Liver (tissue), 9 donors: ENCODE results near the gene TSPAN18. TPM values are rescaled to one million over a fixed set of nuclear protein-coding genes. Genes with fewer than 3 reads are reported as not detected.
A peak's percentile ranks its signal among the peaks of the same experiment; 100 is the strongest.

Source experiments
- DNase-seq: peaks from one replicate; pipeline ENCODE4 v3.0.0-alpha.2; 2017; ENCODE audit warnings: low spot score
- H3K27ac ChIP-seq, 2 donors: one replicate each; pipeline ENCODE4 v1.7.0; 2013; ENCODE audit warnings: inconsistent platforms in 2 of 2, low read length in 2 of 2, control low read depth in 1 of 2, low read depth in 1 of 2, mild to moderate bottlenecking in 1 of 2
- H3K27me3 ChIP-seq, 4 donors: one replicate each; pipeline versions ENCODE4 v1.6.1 to v1.7.0; 2013; ENCODE audit warnings: low read length in 3 of 4, inconsistent platforms in 1 of 4, mild to moderate bottlenecking in 1 of 4, moderate library complexity in 1 of 4; ENCODE audit not compliant: control insufficient read depth in 4 of 4, insufficient read depth in 4 of 4
- H3K36me3 ChIP-seq, 4 donors: one replicate each; pipeline versions ENCODE4 v1.6.1 to v1.7.0; 2013; ENCODE audit warnings: low read length in 3 of 4, mild to moderate bottlenecking in 3 of 4, low read depth in 1 of 4, moderate library complexity in 1 of 4; ENCODE audit not compliant: control insufficient read depth in 4 of 4, insufficient read depth in 3 of 4
- H3K4me1 ChIP-seq, 4 donors: one replicate each; pipeline versions ENCODE4 v1.6.1 to v1.7.0; 2013; ENCODE audit warnings: low read length in 3 of 4, mild to moderate bottlenecking in 3 of 4, moderate library complexity in 1 of 4; ENCODE audit not compliant: control insufficient read depth in 4 of 4, insufficient read depth in 4 of 4
- H3K4me3 ChIP-seq, 3 donors: one replicate each; pipeline versions ENCODE4 v1.6.1 to v1.7.0; 2013; ENCODE audit warnings: low read length in 3 of 3, control low read depth in 1 of 3, low read depth in 1 of 3, mild to moderate bottlenecking in 1 of 3
- H3K9ac ChIP-seq, 2 donors: one replicate each; pipeline ENCODE4 v1.7.0; 2013; ENCODE audit warnings: low read length in 2 of 2, mild to moderate bottlenecking in 2 of 2, moderate library complexity in 2 of 2, control low read depth in 1 of 2, low read depth in 1 of 2
- H3K9me3 ChIP-seq, 4 donors: one replicate each; pipeline versions ENCODE4 v1.6.1 to v1.7.0; 2013; ENCODE audit warnings: low read length in 3 of 4; ENCODE audit not compliant: control insufficient read depth in 4 of 4
- ATF3 ChIP-seq: IDR thresholded peaks from 2 replicates; pipeline ENCODE4 v1.6.1; 2016; ENCODE audit warnings: antibody characterized with exemption
- CTCF ChIP-seq: fragments of 150-350 bp; IDR thresholded peaks from 2 replicates; pipeline ENCODE4 v1.5.1; 2017; ENCODE audit warnings: improper control_type of control experiment, low read depth, low read length; ENCODE audit not compliant: missing input control
- EGR1 ChIP-seq, 2 donors: IDR thresholded peaks; 2 replicates each; pipeline ENCODE4 v1.6.1; 2016 to 2018; ENCODE audit warnings: antibody characterized with exemption in 2 of 2, low read depth in 2 of 2
- FOXA1 ChIP-seq: IDR thresholded peaks from 2 replicates; pipeline ENCODE4 v1.6.1; 2016; ENCODE audit warnings: antibody characterized with exemption
- FOXA2 ChIP-seq: IDR thresholded peaks from 2 replicates; pipeline ENCODE4 v1.6.1; 2016; ENCODE audit warnings: antibody characterized with exemption
- GABPA ChIP-seq, 2 donors: IDR thresholded peaks in 1 of 2; conservative IDR thresholded peaks in 1 of 2; 2 replicates each; pipeline ENCODE4 v1.6.1; 2016; ENCODE audit warnings: antibody characterized with exemption in 2 of 2, mild to moderate bottlenecking in 1 of 2, moderate library complexity in 1 of 2
- HNF4A ChIP-seq, 2 donors: conservative IDR thresholded peaks; 2 replicates each; pipeline ENCODE4 v1.6.1; 2016; ENCODE audit warnings: antibody characterized with exemption in 2 of 2, mild to moderate bottlenecking in 2 of 2
- HNF4G ChIP-seq: IDR thresholded peaks from 2 replicates; pipeline ENCODE4 v1.6.1; 2016; ENCODE audit warnings: antibody characterized with exemption
- JUND ChIP-seq, 2 donors: IDR thresholded peaks; 2 replicates each; pipeline ENCODE4 v1.6.1; 2016; ENCODE audit warnings: antibody characterized with exemption in 2 of 2
- MAX ChIP-seq: IDR thresholded peaks from 2 replicates; pipeline ENCODE4 v1.6.1; 2016; ENCODE audit warnings: antibody characterized with exemption
- NR2F2 ChIP-seq: IDR thresholded peaks from 2 replicates; pipeline ENCODE4 v1.6.1; 2016; ENCODE audit warnings: antibody characterized with exemption
- RAD21 ChIP-seq, 2 donors: IDR thresholded peaks; 2 replicates each; pipeline ENCODE4 v1.6.1; 2016; ENCODE audit warnings: antibody characterized with exemption in 2 of 2, mild to moderate bottlenecking in 2 of 2
- RXRA ChIP-seq, 2 donors: IDR thresholded peaks; 2 replicates each; pipeline ENCODE4 v1.6.1; 2017 to 2018; ENCODE audit warnings: antibody characterized with exemption in 2 of 2, mild to moderate bottlenecking in 1 of 2
- SP1 ChIP-seq: IDR thresholded peaks from 2 replicates; pipeline ENCODE4 v1.6.1; 2018; ENCODE audit warnings: antibody characterized with exemption, mild to moderate bottlenecking
- TAF1 ChIP-seq: conservative IDR thresholded peaks from 2 replicates; pipeline ENCODE4 v1.6.1; 2016; ENCODE audit warnings: antibody characterized with exemption, mild to moderate bottlenecking
- YY1 ChIP-seq: IDR thresholded peaks from 2 replicates; pipeline ENCODE4 v1.6.1; 2016; ENCODE audit warnings: antibody characterized with exemption, mild to moderate bottlenecking
- ZBTB33 ChIP-seq: IDR thresholded peaks from 2 replicates; pipeline ENCODE4 v1.6.1; 2016; ENCODE audit warnings: antibody characterized with exemption
- WGBS: extraction: QIAGEN DNeasy Blood & Tissue Kit; methylation state at CpG from one replicate; pipeline ENCODE4 v1.1.7; 2013; 5-methylcytosine and 5-hydroxymethylcytosine counted together
- polyA plus RNA-seq, 2 donors: library from polyadenylated mRNA; stranded (reverse) in 1 of 2; unstranded in 1 of 2; fragments of 200-250 nt in 1 of 2; fragments of >200 nt in 1 of 2; fragmentation: Nextera tagmentation in 1 of 2; extraction: Ambion mirVana in 1 of 2; gene quantifications; one replicate each; pipeline versions ENCODE4 v1.2.1 to v1.2.3, GENCODE V29; 2013 to 2015
- total RNA-seq, 2 donors: library from RNA; depleted of rRNA; stranded (reverse); fragments of >200 nt; gene quantifications; one replicate each; pipeline ENCODE4 v1.2.3, GENCODE V29; 2014
- TF ChIP-seq, protein P1 (sequence below): IDR thresholded peaks from 2 replicates; pipeline ENCODE4 v1.6.1; 2016; ENCODE audit warnings: antibody characterized with exemption, mild to moderate bottlenecking
- donor health status: healthy.
- donor health status: healthy.
- donor health status: healthy.
- donor health status: healthy.
- donor health status: healthy.

TSPAN18 gene
- total and polyA plus RNA-seq, 4 donors: 1.2 to 5.0 (median 2.8) TPM

DNA sequence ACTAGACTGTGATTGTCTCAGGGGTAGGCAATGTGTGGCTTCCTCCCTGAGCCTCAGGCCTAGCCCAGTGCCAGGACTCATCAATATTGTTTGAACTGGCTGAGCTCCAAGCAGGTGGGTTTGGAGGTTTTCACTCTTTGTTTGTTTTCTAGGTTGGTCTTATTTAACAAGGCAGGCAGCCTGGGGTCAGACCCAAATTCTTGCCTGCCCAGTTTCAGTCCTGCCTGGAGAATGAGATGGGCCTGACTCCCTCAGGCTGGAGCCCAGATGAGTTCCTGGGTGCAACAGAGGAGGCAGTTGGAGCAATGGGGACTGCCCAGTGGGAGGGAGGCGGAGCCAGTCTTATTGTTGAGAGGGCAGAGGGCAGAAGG is 252.2 kb downstream of the TSPAN18 start:
- H3K4me1 ChIP-seq: peaks cover 14 to 37% (median 23%) of the 10 kb centered on the region in 4 donors
- WGBS: 47% methylated on average over 1 of the region's 1 CpG
- H3K4me3 ChIP-seq: no peak overlapping the region
- H3K9ac ChIP-seq: no peak overlapping the region
- H3K27me3 ChIP-seq: no peaks in the 10 kb centered on the region
- no peak for TF ChIP-seq ZBTB33
- TF ChIP-seq CTCF: no peak
- TF ChIP-seq FOXA2: peak; percentile 72
- TF ChIP-seq NR2F2: peak; percentile 12
- TF ChIP-seq MAX: peak; percentile 48
- TF ChIP-seq JUND (IDR thresholded peaks at IDR 0.05): peak in 1 of 2 donors; percentile 50
- TF ChIP-seq FOXA1: peak; percentile 76
- peak in 1 of 2 donors; percentile 82 for TF ChIP-seq RXRA (IDR thresholded peaks at IDR 0.05)
- no peak for TF ChIP-seq GABPA (IDR thresholded peaks at IDR 0.05 in 1 of 2, conservative IDR thresholded peaks at IDR 0.05 in 1 of 2)
- TF ChIP-seq EGR1 (IDR thresholded peaks at IDR 0.05; ENCODE audit: low read depth in 2 of 2): no peak
- TF ChIP-seq HNF4G: no peak
- TF ChIP-seq, protein P1, sequence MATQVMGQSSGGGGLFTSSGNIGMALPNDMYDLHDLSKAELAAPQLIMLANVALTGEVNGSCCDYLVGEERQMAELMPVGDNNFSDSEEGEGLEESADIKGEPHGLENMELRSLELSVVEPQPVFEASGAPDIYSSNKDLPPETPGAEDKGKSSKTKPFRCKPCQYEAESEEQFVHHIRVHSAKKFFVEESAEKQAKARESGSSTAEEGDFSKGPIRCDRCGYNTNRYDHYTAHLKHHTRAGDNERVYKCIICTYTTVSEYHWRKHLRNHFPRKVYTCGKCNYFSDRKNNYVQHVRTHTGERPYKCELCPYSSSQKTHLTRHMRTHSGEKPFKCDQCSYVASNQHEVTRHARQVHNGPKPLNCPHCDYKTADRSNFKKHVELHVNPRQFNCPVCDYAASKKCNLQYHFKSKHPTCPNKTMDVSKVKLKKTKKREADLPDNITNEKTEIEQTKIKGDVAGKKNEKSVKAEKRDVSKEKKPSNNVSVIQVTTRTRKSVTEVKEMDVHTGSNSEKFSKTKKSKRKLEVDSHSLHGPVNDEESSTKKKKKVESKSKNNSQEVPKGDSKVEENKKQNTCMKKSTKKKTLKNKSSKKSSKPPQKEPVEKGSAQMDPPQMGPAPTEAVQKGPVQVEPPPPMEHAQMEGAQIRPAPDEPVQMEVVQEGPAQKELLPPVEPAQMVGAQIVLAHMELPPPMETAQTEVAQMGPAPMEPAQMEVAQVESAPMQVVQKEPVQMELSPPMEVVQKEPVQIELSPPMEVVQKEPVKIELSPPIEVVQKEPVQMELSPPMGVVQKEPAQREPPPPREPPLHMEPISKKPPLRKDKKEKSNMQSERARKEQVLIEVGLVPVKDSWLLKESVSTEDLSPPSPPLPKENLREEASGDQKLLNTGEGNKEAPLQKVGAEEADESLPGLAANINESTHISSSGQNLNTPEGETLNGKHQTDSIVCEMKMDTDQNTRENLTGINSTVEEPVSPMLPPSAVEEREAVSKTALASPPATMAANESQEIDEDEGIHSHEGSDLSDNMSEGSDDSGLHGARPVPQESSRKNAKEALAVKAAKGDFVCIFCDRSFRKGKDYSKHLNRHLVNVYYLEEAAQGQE: no peak
- no peak for TF ChIP-seq TAF1
- no peak for TF ChIP-seq RAD21 (IDR thresholded peaks at IDR 0.05)
- TF ChIP-seq HNF4A (conservative IDR thresholded peaks at IDR 0.05): peak; percentile 30 to 67
- TF ChIP-seq YY1: peak; percentile 34
- TF ChIP-seq SP1: peak; percentile 33
- TF ChIP-seq ATF3: no peak
- DNase-seq: peak; percentile 50
- no peaks in the 10 kb centered on the region for H3K9me3 ChIP-seq
- no peaks in the 10 kb centered on the region for H3K36me3 ChIP-seq
- H3K27ac ChIP-seq: peak overlapping the region; percentile 0 to 58
